HG03159 (cell line): Measurements from ENCODE around the gene ZSCAN23.

ENCODE experiments used
- ATAC-seq: cut with Tn5 transposase; IDR thresholded peaks from one replicate; pipeline ENCODE4 v1.9.1; 2021; ENCODE audit warnings: mild to moderate bottlenecking, moderate library complexity; ENCODE audit not compliant: unreplicated experiment

ZSCAN23 gene

DNA sequence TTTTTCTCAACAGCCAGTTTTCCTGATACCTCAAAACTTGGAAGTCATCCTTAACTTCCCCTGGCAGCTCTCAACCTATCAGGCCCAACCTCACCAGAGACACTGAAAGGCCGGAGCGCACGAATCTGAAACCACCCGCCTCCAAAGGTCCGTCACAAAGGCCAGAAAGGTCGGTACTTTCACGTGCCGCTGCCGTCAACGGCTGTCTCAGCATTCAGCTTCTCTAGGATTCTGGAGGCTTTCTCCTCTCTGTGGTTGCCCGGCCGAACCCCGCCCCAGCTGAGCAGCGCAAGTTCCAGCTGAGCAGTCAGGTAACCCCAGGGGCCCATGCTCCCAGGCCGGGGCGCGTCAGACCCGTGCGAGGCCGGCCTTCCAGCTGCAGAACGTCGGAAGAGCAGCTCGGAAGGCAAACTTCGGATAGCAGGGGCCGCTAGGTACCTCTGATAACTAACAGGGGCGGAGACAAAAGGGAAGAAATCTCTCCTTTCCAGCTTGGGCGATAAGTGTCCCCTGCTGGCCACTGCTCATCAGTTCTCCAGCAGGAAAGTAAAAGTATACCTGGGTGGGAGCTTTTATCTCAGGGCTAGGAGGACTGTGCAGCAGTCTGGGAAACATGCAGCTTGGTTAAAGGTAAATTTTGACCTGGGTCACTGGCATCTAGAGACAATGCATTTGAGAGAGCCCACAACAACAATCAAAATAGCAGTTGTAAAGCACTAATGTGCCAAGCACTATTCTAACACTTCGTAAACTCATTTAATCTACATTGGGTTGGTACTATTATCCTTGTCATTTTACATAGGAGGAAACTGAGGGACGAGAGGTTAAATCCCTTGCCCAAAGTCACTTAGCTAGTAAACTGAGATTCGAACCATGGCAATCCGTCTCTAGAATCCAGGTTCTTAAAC is 59.8 kb downstream of the ZSCAN23 start:
- peak; percentile 93 for ATAC-seq
